HG03095 (cell line): ENCODE data around the gene TENM4.

ENCODE experiments used
- ATAC-seq: cut with Tn5 transposase; IDR thresholded peaks from one replicate; pipeline ENCODE4 v1.9.1; 2021; ENCODE audit warnings: moderate library complexity; ENCODE audit not compliant: unreplicated experiment

The TENM4 gene

DNA sequence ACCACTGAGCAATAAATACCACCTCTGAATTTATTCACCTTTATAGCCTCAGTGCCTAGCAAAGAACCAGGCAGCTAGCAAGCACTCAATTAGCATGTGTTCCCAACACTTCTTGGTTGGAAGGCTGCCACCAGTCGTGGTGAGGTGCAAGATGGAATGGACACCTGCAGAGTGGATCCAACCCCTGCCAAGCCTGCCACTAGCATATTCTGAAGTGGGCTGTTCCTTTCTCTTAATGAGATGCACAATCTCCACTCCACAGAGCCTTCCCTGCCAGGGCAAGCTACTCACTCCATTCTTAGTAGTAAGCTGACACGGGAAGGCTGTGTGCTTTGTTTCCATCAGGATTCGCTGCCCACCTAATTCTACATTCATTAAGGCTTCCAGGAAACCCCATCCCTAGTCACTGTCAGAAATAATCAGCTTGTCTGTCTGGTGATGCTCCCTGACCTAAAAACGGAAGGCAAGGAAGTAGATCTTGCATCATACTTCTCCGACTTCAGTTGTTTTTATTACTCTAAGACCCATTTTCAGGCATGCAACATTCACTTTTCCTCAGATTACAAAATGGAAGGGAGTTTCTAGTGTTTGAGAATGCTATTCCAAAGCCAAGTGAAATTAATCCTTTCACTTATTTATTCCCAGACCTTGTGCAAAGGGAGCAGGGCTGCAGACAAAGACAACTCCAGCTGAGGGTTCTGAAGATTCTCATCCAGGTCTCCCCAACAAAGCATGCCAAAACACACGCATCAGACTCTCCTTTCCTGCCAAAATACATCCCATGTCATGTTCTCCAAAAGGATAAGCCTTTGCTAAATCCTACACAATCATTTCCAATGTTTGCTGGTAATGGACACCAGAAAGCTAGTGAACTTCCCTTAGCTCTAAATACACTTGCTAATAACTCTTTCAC, 128.0 kb downstream of the TENM4 start:
- no peak for ATAC-seq

DNA sequence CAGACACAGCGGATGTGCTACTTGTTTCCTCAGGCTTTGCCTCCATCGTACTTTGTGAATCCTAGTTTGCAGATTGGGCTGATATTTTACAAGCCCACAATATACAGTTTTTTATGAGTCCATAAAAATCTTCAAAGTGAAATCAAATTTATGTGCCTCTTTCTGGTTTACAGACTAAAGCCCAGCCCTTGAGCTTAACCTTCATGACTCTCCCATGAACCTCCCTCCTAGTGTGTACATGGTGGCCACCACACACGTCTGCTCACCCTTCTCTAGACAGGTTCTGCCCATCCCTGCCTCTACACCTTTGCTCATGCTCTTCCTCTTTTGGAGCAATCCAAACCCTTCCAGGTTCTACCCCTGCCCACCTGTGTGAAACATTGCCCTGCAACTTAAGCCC, 129.4 kb downstream of the TENM4 start:
- ATAC-seq, result no peak

DNA sequence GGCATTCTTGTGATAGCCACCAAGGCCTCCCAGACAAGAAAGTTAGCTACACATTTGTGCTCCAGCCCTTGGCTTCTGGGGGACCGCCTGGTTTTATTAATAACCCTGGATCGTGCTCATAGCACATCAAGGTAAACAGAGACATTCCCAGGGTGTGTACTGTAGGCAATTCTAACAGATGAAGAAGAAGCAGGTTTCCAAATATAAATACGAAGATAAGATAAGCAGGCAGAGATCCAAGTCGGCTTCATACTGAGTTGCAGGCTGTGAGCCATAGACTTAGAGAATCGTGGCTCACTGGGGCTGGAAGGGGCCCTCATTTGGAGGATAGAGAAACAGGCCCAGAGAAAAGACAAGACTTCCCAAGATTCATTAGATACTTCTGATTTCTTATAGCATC, 131.4 kb downstream of the TENM4 start:
- no peak for ATAC-seq

DNA sequence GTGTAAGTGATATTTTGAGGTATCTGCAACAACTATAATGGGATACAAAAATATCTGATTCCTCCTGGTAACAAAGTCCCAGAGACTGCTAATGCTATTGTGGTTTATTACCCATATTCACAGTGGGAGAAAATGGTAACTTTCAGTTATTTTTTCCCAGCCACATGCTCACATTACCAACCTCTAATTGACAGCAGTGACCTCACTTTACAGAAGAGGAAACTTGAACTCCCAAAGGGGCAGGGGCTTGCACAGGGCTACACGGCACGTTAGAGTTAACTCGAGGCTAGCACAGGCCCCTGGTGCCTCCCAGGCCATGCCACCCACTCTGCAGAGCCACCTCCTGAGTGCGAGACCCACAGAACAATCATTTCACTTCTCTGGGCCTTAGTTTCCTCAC, 132.4 kb downstream of the TENM4 start:
- no peak for ATAC-seq

DNA sequence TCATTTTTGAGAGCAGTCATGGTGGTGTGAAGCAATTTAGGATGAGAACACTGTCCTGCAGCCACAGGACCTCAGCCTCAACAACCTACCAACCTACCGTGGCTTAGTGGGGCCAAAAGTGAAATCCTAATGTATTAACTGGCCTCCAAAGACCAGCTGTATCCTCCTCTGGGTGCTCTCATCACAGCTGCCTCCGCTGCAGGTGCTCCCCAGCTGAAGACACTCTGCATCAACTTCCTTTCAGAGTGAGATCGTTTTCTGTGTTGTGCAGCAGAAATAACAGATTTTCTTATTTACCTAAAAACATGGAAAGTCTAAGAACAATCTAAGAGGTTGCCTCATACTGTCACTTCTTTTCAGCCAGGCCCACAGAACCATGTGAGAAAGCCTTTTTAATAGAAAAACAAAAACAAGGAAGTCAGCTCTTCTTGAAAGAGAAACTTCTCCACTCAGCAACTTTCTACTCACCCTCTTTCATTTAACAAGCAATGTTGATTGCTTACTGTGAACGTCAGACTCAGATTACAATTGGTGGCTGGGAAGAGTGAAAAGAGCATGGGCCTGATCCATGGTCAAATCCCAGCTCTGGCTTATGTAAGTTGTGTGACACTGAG, 136.1 kb downstream of the TENM4 start:
- ATAC-seq, result no peak

DNA sequence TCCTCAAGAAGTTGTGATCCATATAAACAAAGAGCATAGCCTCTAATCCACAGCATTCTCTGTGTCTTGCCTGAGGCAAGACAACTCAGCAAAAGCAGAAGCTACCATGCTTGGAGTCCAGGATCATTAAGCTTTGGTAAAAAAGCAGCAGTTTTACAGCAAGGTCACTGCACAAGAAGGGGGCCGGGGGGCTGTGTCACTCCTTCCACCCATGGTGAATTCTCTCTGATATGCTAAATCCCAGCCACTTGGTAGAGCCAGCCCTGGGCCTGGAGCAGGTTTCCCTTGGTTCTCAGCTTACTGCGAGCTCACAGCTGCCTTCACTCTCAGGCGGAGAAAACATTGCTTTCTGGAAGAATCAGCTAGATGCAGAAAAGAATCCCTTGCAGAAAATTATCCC, 144.7 kb downstream of the TENM4 start:
- ATAC-seq, result no peak

DNA sequence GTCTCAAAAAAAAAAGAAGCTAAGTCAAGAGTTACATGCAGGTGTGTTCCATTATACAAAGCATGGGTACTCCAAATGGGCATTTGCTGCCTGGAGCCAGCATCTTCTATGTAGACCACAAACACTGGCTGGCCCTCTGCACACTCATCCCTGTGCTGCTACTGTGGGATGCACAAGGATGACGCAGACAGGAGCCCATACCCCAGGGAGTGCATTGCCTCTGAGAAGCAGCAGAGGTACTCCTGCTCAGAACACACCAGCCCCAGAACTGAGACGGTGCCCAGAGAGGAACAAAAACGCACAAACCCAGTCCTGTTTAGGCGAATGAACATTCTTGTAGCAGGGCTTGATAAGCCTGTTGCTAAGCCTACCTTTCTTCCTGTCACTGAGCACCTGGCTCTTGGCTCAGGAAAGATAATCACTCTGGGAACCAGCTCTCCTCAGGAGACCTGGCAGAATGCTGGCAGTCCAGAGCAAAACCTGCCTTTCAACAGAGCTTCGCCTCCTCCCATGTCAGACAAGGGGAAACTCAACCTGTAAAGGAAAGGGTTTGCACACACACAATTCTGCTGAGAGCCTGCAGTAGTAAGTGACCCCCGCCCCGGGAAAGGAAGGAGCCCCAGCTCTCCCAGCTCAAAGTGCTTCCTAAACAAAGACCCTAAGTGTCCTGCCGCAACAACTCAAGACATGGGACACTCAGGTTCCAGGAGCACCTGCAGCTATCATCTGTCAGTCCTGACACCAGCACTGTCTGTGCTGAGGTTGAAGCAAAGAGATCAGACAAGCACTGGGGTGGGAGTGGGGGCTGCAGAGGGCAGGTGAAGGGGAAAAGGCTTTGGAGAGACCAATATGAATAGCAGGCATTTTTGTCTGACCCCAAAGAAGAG, 145.7 kb downstream of the TENM4 start:
- no peak for ATAC-seq

DNA sequence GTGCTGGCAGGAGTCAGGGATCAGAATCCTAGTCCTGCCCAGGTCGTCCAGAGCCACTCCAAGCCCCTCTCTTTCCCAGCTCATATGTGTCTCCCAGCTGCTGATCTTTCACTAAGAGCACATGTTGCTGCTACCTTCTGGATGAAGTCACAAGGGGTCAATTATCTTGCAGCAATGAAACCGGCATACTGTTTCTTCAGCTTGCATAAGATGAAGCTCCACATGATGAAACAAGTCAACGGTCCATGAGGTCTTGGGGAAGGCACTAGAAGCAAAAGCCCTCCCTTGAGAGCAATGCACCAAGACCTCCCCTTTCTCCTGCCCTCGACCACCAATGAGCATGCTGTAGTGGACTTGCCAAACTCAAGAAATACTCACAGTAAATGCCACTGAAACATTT, 148.9 kb downstream of the TENM4 start:
- ATAC-seq, result no peak

DNA sequence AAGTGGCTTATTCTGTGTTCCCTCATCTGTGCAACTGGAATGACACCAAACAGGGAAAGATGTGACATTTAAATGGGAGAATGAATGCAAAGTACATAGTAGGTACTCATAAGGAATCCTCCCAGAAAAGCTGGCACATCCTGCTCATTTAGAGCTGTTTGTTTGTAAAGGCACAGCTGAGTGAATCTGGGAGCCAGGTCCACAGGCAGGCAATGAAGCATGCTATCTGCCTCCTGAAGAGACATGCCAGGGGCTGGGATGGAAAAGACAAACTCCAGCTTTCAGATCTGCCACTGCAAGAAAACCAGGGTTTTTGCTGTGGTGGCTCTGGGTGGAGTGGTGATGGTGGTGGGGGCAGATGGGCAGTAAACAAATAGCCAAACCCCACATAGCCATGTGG, 150.1 kb downstream of the TENM4 start:
- no peak for ATAC-seq

DNA sequence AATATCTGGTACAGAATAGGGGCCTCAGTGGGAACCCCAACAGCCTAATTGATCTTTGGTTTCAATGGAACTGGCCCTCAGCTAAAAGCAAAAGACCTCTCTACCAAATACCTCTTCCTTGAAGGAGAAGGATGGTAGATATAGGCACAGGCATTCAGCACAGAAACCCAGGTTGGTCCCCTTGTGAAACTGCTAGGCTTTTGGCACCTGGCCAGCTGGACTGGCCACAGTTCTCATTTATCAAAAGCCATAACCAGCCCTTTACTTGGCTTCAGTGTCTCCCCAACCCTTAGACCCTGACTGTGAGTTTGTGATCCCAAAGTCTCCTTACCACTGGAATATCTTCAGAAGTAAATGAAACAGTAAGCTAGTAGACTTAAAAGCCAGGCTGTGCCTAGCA, 152.9 kb downstream of the TENM4 start:
- ATAC-seq, result no peak

DNA sequence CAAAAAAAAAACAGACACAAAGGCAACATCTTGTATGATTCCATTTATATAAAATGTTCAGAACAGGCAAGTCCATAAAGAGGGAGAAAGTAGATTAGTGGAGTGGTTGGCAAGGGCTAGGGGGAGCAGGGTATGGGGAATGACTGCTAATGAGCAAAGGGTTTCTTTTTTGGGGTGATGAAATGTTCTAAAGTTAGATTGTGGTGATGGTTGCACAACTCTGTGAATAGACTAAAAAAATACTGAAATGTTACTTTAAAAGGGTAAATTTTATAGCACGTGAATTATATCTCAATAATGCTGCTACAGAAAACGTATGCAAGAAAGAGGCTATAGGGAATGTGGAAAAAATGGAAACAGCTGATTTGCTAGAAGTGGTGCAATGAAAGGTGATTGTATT, 155.1 kb downstream of the TENM4 start:
- ATAC-seq, result no peak

DNA sequence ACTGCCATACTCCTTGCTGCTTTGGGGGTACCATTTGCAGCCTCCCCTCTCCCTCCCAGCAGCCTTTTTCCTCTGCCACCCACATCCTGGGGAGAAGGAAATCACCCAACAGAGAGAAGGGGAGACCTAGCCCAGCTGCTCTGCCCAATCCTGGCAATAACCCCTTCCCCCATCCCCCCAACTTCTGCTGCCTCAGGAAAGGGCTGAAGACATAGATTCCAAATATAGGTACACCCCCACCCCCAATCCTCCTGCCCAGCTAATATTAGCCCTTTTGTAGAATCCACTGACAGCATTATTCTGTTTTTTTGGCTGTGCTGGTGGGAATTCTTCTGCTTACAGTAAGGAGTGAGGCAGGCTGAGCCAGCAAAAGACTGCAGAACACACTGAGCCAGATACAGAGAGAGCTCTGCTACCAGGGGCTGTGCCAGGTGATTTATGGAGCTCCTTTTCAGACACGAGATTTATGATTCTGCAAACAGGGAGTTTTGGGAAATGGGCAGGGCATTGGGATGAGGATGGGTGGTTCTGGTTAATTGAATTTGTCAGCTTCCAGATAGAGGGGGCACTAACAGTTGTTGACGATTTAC, 164.0 kb downstream of the TENM4 start:
- no peak for ATAC-seq

DNA sequence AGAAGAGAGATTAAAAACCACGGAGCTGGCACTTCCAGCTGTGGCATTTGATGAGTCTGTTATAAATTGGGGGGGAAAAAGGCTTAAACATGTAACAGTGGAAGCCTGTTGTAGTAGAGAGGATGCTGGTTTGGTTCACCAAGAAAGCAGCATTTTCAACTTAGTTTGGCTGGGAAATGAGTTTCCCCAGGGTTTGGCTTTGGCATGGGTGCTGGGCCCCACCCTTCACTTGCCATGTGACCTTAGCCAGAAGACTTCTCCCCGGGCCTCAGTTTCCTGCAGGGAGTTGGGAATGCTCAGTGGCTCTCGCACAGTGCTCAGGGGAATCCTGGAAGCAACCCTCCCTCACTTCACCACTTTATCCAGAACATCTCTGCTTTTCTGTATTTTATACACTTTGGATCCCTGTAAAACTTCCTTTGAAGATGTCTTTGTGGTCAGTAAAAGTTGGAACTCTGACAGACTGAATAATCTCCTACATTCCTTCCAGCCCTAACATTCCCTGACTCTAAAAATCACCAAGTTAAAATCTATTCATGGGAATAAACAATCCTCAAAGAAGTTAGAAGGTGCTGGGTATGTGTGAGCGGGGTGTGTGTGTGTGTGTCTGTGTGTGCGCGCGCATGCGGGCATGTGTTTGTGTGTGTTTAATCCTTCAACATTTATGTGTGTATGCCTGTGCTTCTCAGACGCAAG, 166.0 kb downstream of the TENM4 start:
- no peak for ATAC-seq

DNA sequence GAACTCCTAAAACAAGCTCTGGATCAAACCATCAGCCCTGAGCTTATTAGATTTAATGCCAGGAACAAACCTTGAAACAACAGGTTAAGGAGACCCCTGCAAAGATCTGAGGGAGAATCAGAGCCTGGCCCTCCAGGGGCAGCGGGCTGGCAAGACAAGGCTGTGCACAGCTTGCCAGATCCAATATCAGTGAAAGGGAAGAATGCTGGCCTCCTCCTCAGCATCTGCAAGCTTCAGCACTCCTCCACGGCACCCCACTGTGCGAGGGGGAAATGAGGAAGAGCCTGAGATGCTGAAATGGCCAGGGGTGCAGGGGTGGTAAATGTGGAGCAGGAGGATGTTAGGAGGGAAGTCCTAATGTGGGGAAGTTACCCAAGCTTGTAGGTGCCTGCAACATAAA, 167.0 kb downstream of the TENM4 start:
- no peak for ATAC-seq

DNA sequence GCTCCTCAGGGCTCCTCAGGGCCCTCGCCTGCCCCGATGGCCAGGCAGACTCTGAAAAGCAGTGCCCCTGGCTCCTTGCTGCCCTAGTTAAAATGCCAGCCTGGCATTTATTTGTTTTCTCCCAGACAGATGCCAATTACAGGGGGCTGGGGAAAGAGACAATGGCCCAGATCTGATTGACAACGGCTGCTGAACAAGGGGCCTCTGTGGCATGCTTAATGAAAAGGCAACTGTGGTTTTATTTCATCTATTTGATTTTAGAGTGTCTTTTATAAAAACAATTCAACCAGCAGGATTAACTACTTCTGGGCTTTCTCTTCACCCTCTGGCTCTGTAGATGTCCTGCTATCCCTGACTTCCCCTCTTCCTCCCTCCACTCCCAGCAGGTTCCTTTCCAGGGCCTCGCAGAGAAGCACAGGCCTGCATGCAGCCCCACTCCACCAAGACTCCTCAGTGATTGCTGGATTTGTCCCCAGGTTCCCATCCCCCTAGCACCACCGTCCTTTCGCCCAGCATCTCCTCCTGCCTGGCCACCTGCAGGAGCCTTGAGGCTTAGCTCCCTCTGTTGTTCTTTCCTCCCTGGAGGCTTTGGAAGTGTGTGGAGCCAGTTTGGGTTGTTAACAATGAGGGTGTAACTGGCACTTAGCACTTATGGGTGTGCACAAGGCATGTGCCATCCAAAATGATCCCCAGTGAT, 171.1 kb downstream of the TENM4 start:
- no peak for ATAC-seq

DNA sequence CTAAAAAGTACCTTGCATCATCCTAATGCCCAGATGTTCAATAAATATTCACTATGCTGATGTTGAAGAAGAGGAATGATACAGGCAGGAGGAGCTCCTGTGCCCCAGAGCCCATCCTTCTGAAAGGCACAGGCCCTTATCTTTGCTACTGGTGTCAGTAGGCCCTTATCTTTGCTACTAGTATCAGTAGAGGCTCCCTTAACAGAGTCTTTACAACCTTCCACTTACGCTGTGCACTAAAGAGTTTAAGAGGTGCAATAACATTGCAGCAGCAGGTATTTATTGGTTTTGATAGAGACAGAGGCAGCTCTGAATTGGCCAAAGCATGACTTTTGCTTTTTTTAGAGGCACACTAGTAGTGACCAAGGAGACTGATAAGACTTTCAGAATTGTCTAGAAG, 174.4 kb downstream of the TENM4 start:
- ATAC-seq, result no peak

DNA sequence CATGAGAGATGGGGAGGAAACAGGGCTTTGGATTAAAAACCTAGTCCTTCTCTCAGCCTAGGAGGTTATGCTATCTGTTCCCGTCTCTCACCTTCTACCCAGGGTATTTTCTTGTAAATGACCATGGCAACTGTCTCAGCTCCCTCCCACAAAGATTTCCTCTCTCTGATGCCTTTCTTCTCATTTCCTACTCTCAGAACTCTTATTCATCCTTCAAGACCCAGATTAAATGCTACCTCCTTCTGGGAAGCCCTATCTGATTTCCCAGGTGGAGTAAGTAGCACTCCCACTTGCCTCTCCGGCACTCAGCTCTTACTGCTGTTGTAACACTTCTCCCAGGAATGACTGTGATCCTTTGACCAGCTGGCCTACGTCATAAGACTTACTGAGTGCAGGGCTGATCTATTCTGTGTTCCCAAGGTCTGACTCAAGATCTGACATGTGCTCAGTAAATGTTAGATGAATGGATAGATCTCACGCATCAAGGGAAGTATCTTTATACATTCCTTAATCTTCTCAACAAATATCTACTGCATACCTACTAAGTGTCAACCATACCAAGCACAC, 175.0 kb downstream of the TENM4 start:
- no peak for ATAC-seq

DNA sequence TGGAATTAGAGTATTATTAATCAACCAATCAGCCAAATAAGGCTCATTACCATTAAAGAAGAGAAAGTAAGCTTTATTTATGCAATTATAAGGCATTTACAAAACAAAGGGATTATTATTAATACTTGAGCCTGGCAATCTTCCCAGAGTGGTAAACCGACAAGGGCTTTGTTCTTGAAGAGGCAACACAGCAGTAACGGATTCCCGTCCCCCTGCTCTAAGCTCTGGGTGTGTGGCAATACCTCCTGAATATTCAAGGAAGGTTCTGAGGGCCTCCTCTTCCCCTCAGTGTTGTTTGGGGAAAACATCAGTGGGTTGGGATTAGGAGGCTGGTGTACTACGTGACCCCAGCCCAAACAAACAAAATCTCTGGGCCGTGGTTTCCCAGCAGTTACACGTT, 176.5 kb downstream of the TENM4 start:
- no peak for ATAC-seq

DNA sequence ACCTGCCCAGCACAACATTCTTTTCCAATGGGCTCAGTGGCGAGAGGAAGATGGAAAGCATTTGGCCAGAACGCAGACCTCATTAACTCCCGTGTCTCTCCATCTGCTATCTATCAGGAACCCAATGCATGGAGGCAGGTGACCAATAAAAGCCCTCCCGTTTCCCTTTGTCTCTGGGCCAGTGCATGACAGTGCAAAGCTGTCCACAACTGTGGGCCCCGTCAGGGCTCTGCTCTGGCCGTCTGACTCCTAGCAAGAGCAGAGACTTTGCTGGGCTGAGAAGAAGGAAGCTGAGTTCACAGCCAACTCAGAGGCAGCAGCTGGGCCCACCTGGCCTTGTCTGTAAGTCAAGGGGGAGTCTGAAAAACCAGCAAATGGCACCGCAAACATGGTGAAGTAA, 177.8 kb downstream of the TENM4 start:
- ATAC-seq, result no peak

DNA sequence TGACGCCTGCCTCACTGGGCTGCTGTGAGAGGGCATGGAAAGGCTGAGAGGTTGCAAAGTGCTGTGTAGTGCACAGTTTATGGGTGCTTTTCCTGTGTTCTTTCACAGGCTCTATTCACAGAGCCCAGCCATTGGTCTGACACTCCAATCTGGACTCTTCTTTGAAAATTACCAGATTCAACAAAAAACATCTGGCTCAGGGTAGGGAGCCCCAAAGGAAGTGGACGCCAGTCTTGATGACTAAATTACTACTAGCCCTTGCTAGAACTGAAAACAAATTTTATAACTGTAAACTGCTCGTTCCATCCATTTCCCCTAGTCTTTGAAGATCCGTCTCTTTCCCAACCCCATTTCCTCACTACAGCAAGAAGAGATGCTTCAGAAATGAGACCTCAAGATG, 178.6 kb downstream of the TENM4 start:
- no peak for ATAC-seq
